H1 (cell line): ENCODE measurements around the gene MFAP1. TPM values are rescaled to one million over a fixed set of nuclear protein-coding genes. Genes with fewer than 3 reads are reported as not detected.
A peak's percentile ranks its signal among the peaks of the same experiment; 100 is the strongest.

Experiments
- CTCF ChIA-PET: fragments of 300-600 bp; sonication (Branson Sonifier 250); formaldehyde crosslinking; loops from one replicate; lab custom pipeline; 2021; ENCODE audit not compliant: partially characterized antibody; lab: Charles Lee
- POLR2A ChIA-PET: fragments of 300-600 bp; sonication (Branson Sonifier 250); formaldehyde crosslinking; loops from one replicate; lab custom pipeline; 2021; ENCODE audit warnings: inconsistent platforms; ENCODE audit not compliant: partially characterized antibody; lab: Charles Lee
- DNase-seq, 2 experiments: peaks; one replicate each; pipeline versions ENCODE4 v3.0.0 to v3.0.0-alpha.2; 2010 to 2022; ENCODE audit warnings: low spot score in 2 of 2, low read depth in 1 of 2, mixed read lengths in 1 of 2
- FAIRE-seq: peaks from 2 replicates; lab custom pipeline; 2011; peaks lifted over from hg19 to GRCh38; lab: Jason Lieb, UNC
- H2AFZ ChIP-seq: 2 replicates; pipeline ENCODE4 v1.8.1; 2012; ENCODE audit warnings: low read length, inconsistent platforms
- H2AK5ac ChIP-seq: 2 replicates; pipeline ENCODE4 v1.6.1; 2013; ENCODE audit warnings: low read depth, low read length
- H2BK120ac ChIP-seq: replicated peaks from 2 replicates; pipeline ENCODE3; 2013; ENCODE audit warnings: low read depth, low read length, inconsistent platforms
- H2BK12ac ChIP-seq: 2 replicates; pipeline ENCODE4 v1.6.1; 2013; ENCODE audit warnings: low read depth, low read length
- H2BK15ac ChIP-seq: 2 replicates; pipeline ENCODE4 v1.6.1; 2013; ENCODE audit warnings: low read length
- H2BK20ac ChIP-seq: 2 replicates; pipeline ENCODE4 v1.6.1; 2013; ENCODE audit warnings: low read length
- H2BK5ac ChIP-seq: 2 replicates; pipeline ENCODE4 v1.6.1; 2013; ENCODE audit warnings: low read depth, low read length
- H3K14ac ChIP-seq: 2 replicates; pipeline ENCODE4 v1.6.1; 2013; ENCODE audit warnings: inconsistent platforms; ENCODE audit not compliant: insufficient read length
- H3K18ac ChIP-seq: 2 replicates; pipeline ENCODE4 v1.6.1; 2013; ENCODE audit warnings: low read length; ENCODE audit errors: extremely low read depth
- H3K23ac ChIP-seq: 2 replicates; pipeline ENCODE4 v1.6.1; 2013; ENCODE audit warnings: inconsistent platforms; ENCODE audit not compliant: insufficient read length
- H3K23me2 ChIP-seq: 2 replicates; pipeline ENCODE4 v1.6.1; 2013; ENCODE audit warnings: low read depth, low read length
- H3K27ac ChIP-seq: 2 replicates; pipeline ENCODE4 v1.6.1; 2011; ENCODE audit warnings: low read depth, low read length, inconsistent platforms
- H3K27me3 ChIP-seq, 4 experiments: replicated peaks in 1 of 4; 1 replicate in 1 of 4; 2 replicates in 3 of 4; pipeline versions ENCODE4 v1.6.1 to v1.8.1; 2011 to 2013; ENCODE audit warnings: low read length in 3 of 4, mild to moderate bottlenecking in 3 of 4, inconsistent platforms in 2 of 4, mixed read lengths in 2 of 4, moderate library complexity in 1 of 4; ENCODE audit not compliant: control insufficient read depth in 3 of 4, insufficient read depth in 3 of 4; ENCODE audit errors: extremely low read depth in 1 of 4
- H3K36me3 ChIP-seq, 4 experiments: 2 replicates each; pipeline versions ENCODE4 v1.6.1 to v1.8.1; 2011 to 2013; ENCODE audit warnings: mild to moderate bottlenecking in 4 of 4, low read length in 3 of 4, moderate library complexity in 2 of 4, control low read depth in 1 of 4, inconsistent platforms in 1 of 4; ENCODE audit not compliant: insufficient read depth in 4 of 4, control insufficient read depth in 2 of 4
- H3K4ac ChIP-seq: replicated peaks from 2 replicates; pipeline ENCODE3; 2013; ENCODE audit warnings: low read length, low read depth, mixed read lengths, inconsistent platforms; ENCODE audit not compliant: insufficient read length
- H3K4me1 ChIP-seq, 4 experiments: replicated peaks in 1 of 4; 1 replicate in 1 of 4; 2 replicates in 3 of 4; pipeline versions ENCODE4 v1.6.1 to v1.8.1; 2011 to 2013; ENCODE audit warnings: low read length in 3 of 4, inconsistent platforms in 2 of 4, mixed read lengths in 1 of 4; ENCODE audit not compliant: insufficient read depth in 4 of 4, control insufficient read depth in 3 of 4
- H3K4me2 ChIP-seq, 2 experiments: 2 replicates each; pipeline versions ENCODE4 v1.6.1 to v1.8.1; 2011 to 2013; ENCODE audit warnings: low read depth in 2 of 2, low read length in 2 of 2, control low read depth in 1 of 2, inconsistent platforms in 1 of 2, mild to moderate bottlenecking in 1 of 2; ENCODE audit not compliant: insufficient read depth in 1 of 2
- H3K4me3 ChIP-seq, 4 experiments: fragments of 200-600, 300-600 bp in 1 of 4; sonication (generic), shearing (Covaris generic), sonication (Bioruptor Twin) in 1 of 4; 2 replicates each; pipeline versions ENCODE4 v1.5.1 to v1.8.1; 2011 to 2016; ENCODE audit warnings: low read length in 4 of 4, low read depth in 3 of 4, control low read depth in 2 of 4, inconsistent platforms in 2 of 4, mild to moderate bottlenecking in 2 of 4, mixed read lengths in 1 of 4, moderate library complexity in 1 of 4; ENCODE audit not compliant: insufficient read depth in 2 of 4; ENCODE audit errors: extremely low read depth in 1 of 4
- H3K56ac ChIP-seq: replicated peaks from 2 replicates; pipeline ENCODE3; 2013; ENCODE audit warnings: low read depth, mild to moderate bottlenecking, mixed read lengths, low read length, inconsistent platforms; ENCODE audit not compliant: insufficient read length
- H3K79me1 ChIP-seq: 2 replicates; pipeline ENCODE4 v1.6.1; 2013; ENCODE audit warnings: low read depth, low read length, control low read depth
- H3K79me2 ChIP-seq, 2 experiments: 2 replicates each; pipeline versions ENCODE4 v1.6.1 to v1.8.1; 2012 to 2013; ENCODE audit warnings: low read length in 2 of 2, mild to moderate bottlenecking in 2 of 2, inconsistent platforms in 1 of 2; ENCODE audit not compliant: insufficient read depth in 2 of 2, control insufficient read depth in 1 of 2
- H3K9ac ChIP-seq, 4 experiments: replicated peaks in 1 of 4; 1 replicate in 1 of 4; 2 replicates in 3 of 4; pipeline versions ENCODE4 v1.6.1 to v1.8.1; 2011 to 2013; ENCODE audit warnings: low read depth in 3 of 4, low read length in 3 of 4, control low read depth in 2 of 4, mild to moderate bottlenecking in 2 of 4, moderate library complexity in 2 of 4, inconsistent platforms in 1 of 4; ENCODE audit errors: extremely low read depth in 1 of 4
- H3K9me3 ChIP-seq, 2 experiments: 2 replicates each; pipeline versions ENCODE4 v1.6.1 to v1.8.1; 2012 to 2013; ENCODE audit warnings: mild to moderate bottlenecking in 2 of 2, moderate library complexity in 2 of 2, control low read depth in 1 of 2, inconsistent platforms in 1 of 2, low read depth in 1 of 2, low read length in 1 of 2, mixed read lengths in 1 of 2; ENCODE audit not compliant: insufficient read depth in 2 of 2
- H4K20me1 ChIP-seq, 2 experiments: replicated peaks in 1 of 2; 2 replicates each; pipeline versions ENCODE3 to v1.8.1; 2011 to 2013; ENCODE audit warnings: inconsistent platforms in 2 of 2, low read length in 2 of 2, mild to moderate bottlenecking in 1 of 2; ENCODE audit not compliant: insufficient read depth in 2 of 2, control insufficient read depth in 1 of 2
- H4K5ac ChIP-seq: 2 replicates; pipeline ENCODE4 v1.6.1; 2013; ENCODE audit warnings: low read length, low read depth, mixed read lengths, inconsistent platforms; ENCODE audit not compliant: insufficient read length
- H4K8ac ChIP-seq: 2 replicates; pipeline ENCODE4 v1.8.0; 2013; ENCODE audit warnings: mild to moderate bottlenecking, moderate library complexity, low read length, inconsistent platforms; ENCODE audit not compliant: insufficient read depth; ENCODE audit errors: extremely low read depth
- H4K91ac ChIP-seq: replicated peaks from 2 replicates; pipeline ENCODE3; 2013; ENCODE audit warnings: low read length, mixed read lengths, inconsistent platforms; ENCODE audit not compliant: insufficient read length
- BRCA1 ChIP-seq: IDR thresholded peaks from 2 replicates; pipeline ENCODE4 v1.6.1; 2012; ENCODE audit warnings: low read depth, low read length, improper control_type of control experiment
- RAD21 ChIP-seq, 2 experiments: IDR thresholded peaks in 1 of 2; conservative IDR thresholded peaks in 1 of 2; 2 replicates each; pipeline ENCODE4 v1.6.1; 2011; ENCODE audit warnings: low read depth in 2 of 2, low read length in 2 of 2, improper control_type of control experiment in 1 of 2, inconsistent platforms in 1 of 2, mild to moderate bottlenecking in 1 of 2, moderate library complexity in 1 of 2
- WGBS, 2 experiments: shearing (Covaris generic) in 1 of 2; methylation state at CpG; one replicate each; pipeline versions ENCODE4 v1.1.6 to v1.1.7; 2013 to 2015; ENCODE audit warnings: low lambda C conversion rate in 2 of 2, mixed read lengths in 2 of 2, inconsistent platforms in 1 of 2, low coverage in 1 of 2, missing lambda C conversion rate in 1 of 2; ENCODE audit not compliant: insufficient replicate concordance in 2 of 2, insufficient coverage in 1 of 2, insufficient read length in 1 of 2; ENCODE audit errors: extremely low coverage in 1 of 2, missing lambda C conversion rate in 1 of 2; 5-methylcytosine and 5-hydroxymethylcytosine counted together
- polyA plus RNA-seq, 7 experiments: library from polyadenylated mRNA; depleted of rRNA in 3 of 7; stranded (reverse) in 5 of 7; unstranded in 2 of 7; fragments of >200 nt in 5 of 7; fragments of 200-250 nt in 2 of 7; gene quantifications; 1 replicate in 5 of 7; 2 replicates in 1 of 7; 4 replicates in 1 of 7; pipeline versions ENCODE4 v1.2.1 to v1.2.3, GENCODE V29; 2011 to 2013; ENCODE audit warnings: missing spikeins in 2 of 7, mixed read lengths in 2 of 7
- total RNA-seq: library from RNA; stranded (reverse); fragmentation: NEBNext Ultra II Directional; extraction: Animal tissue kit (Norgen Biotek cat#: 25700); gene quantifications from 2 replicates; pipeline ENCODE4 v1.2.1, GENCODE V29; 2021
- TF ChIP-seq, protein P1 (sequence below), 3 experiments: IDR thresholded peaks; 1 replicate in 2 of 3; 2 replicates in 1 of 3; pipeline versions ENCODE4 v1.5.1 to v1.6.1; 2011; ENCODE audit warnings: low read length in 3 of 3, mild to moderate bottlenecking in 3 of 3, inconsistent platforms in 2 of 3, low read depth in 1 of 3, moderate library complexity in 1 of 3; ENCODE audit not compliant: insufficient read depth in 1 of 3; ENCODE audit errors: control extremely low read depth in 1 of 3

The MFAP1 gene
- total and polyA plus RNA-seq, 2 of the 8 experiments (the other 6 are each of a cell fraction or from before 2014, with no cell fraction given) = 23.6 to 36.7 TPM

GRCh38 chr15:43872416-43873020 lies 48.0 kb upstream of the MFAP1 start:
- 77% methylated on average over 6 of the region's 6 CpGs; no CpG with 5 or more reads in 1 of the 2 experiments for WGBS, 2 experiments

More at GRCh38 chr15:43872416-43873020, 48.0 kb upstream of the MFAP1 start:
- Histone ChIP-seq H3K9me3 (no peaks in the 10 kb centered on the region), H4K91ac (no peak overlapping the region), H4K5ac (no peak overlapping the region), H3K4ac (no peak overlapping the region), H3K56ac (no peak overlapping the region), H2BK12ac (no peak overlapping the region), H3K23ac (no peak overlapping the region), H3K79me2 (no peaks in the 10 kb centered on the region), H2BK20ac (no peak overlapping the region), H2AK5ac (no peak overlapping the region), H4K20me1 (peaks cover 0 to 3% of the 10 kb centered on the region in 2 experiments), H2BK15ac (no peak overlapping the region), H3K14ac (no peak overlapping the region), H3K18ac (no peak overlapping the region), H3K4me2 (no peak overlapping the region), H4K8ac (no peak overlapping the region), H2BK5ac (no peak overlapping the region), H3K4me3 (no peak overlapping the region), H3K9ac (no peak overlapping the region), H3K27me3 (no peaks in the 10 kb centered on the region), H2BK120ac (no peak overlapping the region), H3K36me3 (peaks cover 0 to 7% (median 0%) of the 10 kb centered on the region in 4 experiments; a peak in 5 of 8 replicates), H2AFZ (no peak overlapping the region), H3K27ac (no peak overlapping the region), H3K79me1 (no peaks in the 10 kb centered on the region), H3K23me2 (no peaks in the 10 kb centered on the region), H3K4me1 (no peaks in the 10 kb centered on the region)
- TF ChIP-seq BRCA1 (no peak), RAD21 (IDR thresholded peaks at IDR 0.05 in 1 of 2, conservative IDR thresholded peaks at IDR 0.05 in 1 of 2; ENCODE audit: low read depth in 2 of 2, low read length in 2 of 2) (peak; percentile 80 to 86)
- TF ChIP-seq, protein P1, sequence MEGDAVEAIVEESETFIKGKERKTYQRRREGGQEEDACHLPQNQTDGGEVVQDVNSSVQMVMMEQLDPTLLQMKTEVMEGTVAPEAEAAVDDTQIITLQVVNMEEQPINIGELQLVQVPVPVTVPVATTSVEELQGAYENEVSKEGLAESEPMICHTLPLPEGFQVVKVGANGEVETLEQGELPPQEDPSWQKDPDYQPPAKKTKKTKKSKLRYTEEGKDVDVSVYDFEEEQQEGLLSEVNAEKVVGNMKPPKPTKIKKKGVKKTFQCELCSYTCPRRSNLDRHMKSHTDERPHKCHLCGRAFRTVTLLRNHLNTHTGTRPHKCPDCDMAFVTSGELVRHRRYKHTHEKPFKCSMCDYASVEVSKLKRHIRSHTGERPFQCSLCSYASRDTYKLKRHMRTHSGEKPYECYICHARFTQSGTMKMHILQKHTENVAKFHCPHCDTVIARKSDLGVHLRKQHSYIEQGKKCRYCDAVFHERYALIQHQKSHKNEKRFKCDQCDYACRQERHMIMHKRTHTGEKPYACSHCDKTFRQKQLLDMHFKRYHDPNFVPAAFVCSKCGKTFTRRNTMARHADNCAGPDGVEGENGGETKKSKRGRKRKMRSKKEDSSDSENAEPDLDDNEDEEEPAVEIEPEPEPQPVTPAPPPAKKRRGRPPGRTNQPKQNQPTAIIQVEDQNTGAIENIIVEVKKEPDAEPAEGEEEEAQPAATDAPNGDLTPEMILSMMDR (IDR thresholded peaks at IDR 0.05; ENCODE audit: control extremely low read depth in 1 of 3, insufficient read depth in 1 of 3, low read depth in 1 of 3, low read length in 3 of 3) = peak; percentile 44 to 81 (median 66)
- peak; percentile 27 to 60 for DNase-seq
- FAIRE-seq = peak; percentile 81
- ChIA-PET CTCF (interaction anchor here (0.6 to 4.4 kb wide), 17 partner anchors 9 to 257 kb away, joined by 3 to 30 read pairs (median 4); no protein-coding TSS in a partner anchor), POLR2A (no interaction called here)
